PC-3 (cell line): ENCODE results near the gene STAT2. TPM values are rescaled to one million over a fixed set of nuclear protein-coding genes. Genes with fewer than 3 reads are reported as not detected.

Experiments
- ATAC-seq: fragments of 200-7000 bp; cut with Tn5 transposase; 2 replicates; pipeline ENCODE4 v1.9.1; 2020; ENCODE audit warnings: mild to moderate bottlenecking, moderate library complexity
- BruUV-seq: library from RNA; stranded (reverse); fragments of 400-500 nt; replicated peaks from 2 replicates; lab custom pipeline; 2021; lab: Mats Ljungman, UMichigan
- CTCF ChIA-PET: fragments of 300-600 bp; sonication (Branson Sonifier 250); formaldehyde crosslinking; loops from one replicate; lab custom pipeline; 2022; ENCODE audit warnings: antibody characterized with exemption; lab: Charles Lee
- POLR2A ChIA-PET: fragments of 300-600 bp; sonication (Branson Sonifier 250); formaldehyde crosslinking; loops from one replicate; lab custom pipeline; 2022; ENCODE audit warnings: antibody characterized with exemption; ENCODE audit not compliant: unreplicated experiment; lab: Charles Lee
- DNase-seq: peaks from one replicate; pipeline ENCODE4 v3.0.0-alpha.2; 2015
- H2AFZ ChIP-seq: fragments of 300-600 bp; sonication (generic); 2 replicates; pipeline ENCODE4 v1.6.0; 2016; ENCODE audit warnings: antibody characterized with exemption, low read length
- H3F3A ChIP-seq: fragments of 300-600 bp; sonication (generic); one replicate; pipeline ENCODE4 v1.6.0; 2017; ENCODE audit warnings: antibody characterized with exemption, low read length, control low read depth, mild to moderate bottlenecking; ENCODE audit not compliant: unreplicated experiment
- H3K27ac ChIP-seq: fragments of 300-600 bp; sonication (generic); 2 replicates; pipeline ENCODE4 v1.5.1; 2016; ENCODE audit warnings: mild to moderate bottlenecking, low read length
- H3K27me3 ChIP-seq: fragments of 300-600 bp; sonication (generic); 2 replicates; pipeline ENCODE4 v1.6.1; 2016; ENCODE audit warnings: low read length, mixed read lengths
- H3K36me3 ChIP-seq: fragments of 300-600 bp; sonication (generic); 2 replicates; pipeline ENCODE4 v1.6.1; 2016; ENCODE audit warnings: low read depth, mixed run types, low read length, mixed read lengths
- H3K4me1 ChIP-seq: fragments of 300-600 bp; sonication (generic); 2 replicates; pipeline ENCODE4 v1.5.1; 2016; ENCODE audit warnings: low read length; ENCODE audit not compliant: insufficient read depth
- H3K4me2 ChIP-seq: fragments of 300-600 bp; sonication (generic); 2 replicates; pipeline ENCODE4 v1.6.0; 2016; ENCODE audit warnings: low read length
- H3K4me3 ChIP-seq: fragments of 300-600 bp; sonication (generic); 2 replicates; pipeline ENCODE4 v1.5.1; 2016; ENCODE audit warnings: mild to moderate bottlenecking, low read length, mixed read lengths
- H3K79me2 ChIP-seq: fragments of 300-600 bp; sonication (generic); 2 replicates; pipeline ENCODE4 v1.6.1; 2017; ENCODE audit warnings: low read length, mixed read lengths
- H3K9ac ChIP-seq: fragments of 300-600 bp; sonication (generic); 2 replicates; pipeline ENCODE4 v1.6.0; 2016; ENCODE audit warnings: mild to moderate bottlenecking, low read length
- H3K9me2 ChIP-seq: fragments of 300-600 bp; sonication (generic); replicated peaks from 2 replicates; pipeline ENCODE4 v1.6.1; 2016; ENCODE audit warnings: mixed run types, low read length, mixed read lengths
- H3K9me3 ChIP-seq: fragments of 300-600 bp; sonication (generic); 2 replicates; pipeline ENCODE4 v1.6.1; 2016; ENCODE audit warnings: low read length, mixed read lengths
- H4K20me1 ChIP-seq: fragments of 300-600 bp; sonication (generic); 2 replicates; pipeline ENCODE4 v1.6.1; 2016; ENCODE audit warnings: low read length, mixed read lengths
- CTCF ChIP-seq: fragments of 300-600 bp; sonication (generic); conservative IDR thresholded peaks from 2 replicates; pipeline ENCODE4 v1.5.1; 2017; ENCODE audit warnings: antibody characterized with exemption, low read depth, mild to moderate bottlenecking, low read length
- EZH2 ChIP-seq: fragments of 300-600 bp; sonication (generic); IDR thresholded peaks from one replicate; pipeline ENCODE4 v1.6.1; 2017; ENCODE audit warnings: antibody characterized with exemption, mild to moderate bottlenecking, low read length; ENCODE audit not compliant: unreplicated experiment
- EZH2phosphoT487 ChIP-seq: fragments of 300-600 bp; sonication (generic); IDR thresholded peaks from 2 replicates; pipeline ENCODE4 v1.6.1; 2018; ENCODE audit warnings: mild to moderate bottlenecking, antibody characterized with exemption, low read length, borderline replicate concordance
- intact Hi-C: fragments of 100-400 bp; cut with micrococcal nuclease; formaldehyde crosslinking; loops from 2 replicates; pipeline ENCODE4 v1.9.0; 2023
- total RNA-seq: library from RNA; depleted of rRNA; stranded (reverse); fragments of >200 nt; gene quantifications from 2 replicates; pipeline ENCODE4 v1.2.3, GENCODE V29; 2014

STAT2 gene
- total RNA-seq, 1 experiment from 2014 or later = 68.8 TPM

GRCh38 chr12:56341616-56342015, 18.3 kb downstream of the STAT2 start:
- H3K27me3 ChIP-seq = no peaks in the 10 kb centered on the region
- H3K27ac ChIP-seq = no peak overlapping the region
- no peaks in the 10 kb centered on the region for H4K20me1 ChIP-seq
- ChIA-PET POLR2A (no interaction called here), CTCF (no interaction called here)
- intact Hi-C loops = no loop called here
- BruUV-seq = no TSS peak
- H3K9ac ChIP-seq = no peak overlapping the region
- H3K4me1 ChIP-seq = peaks cover 22% of the 10 kb centered on the region
- TF ChIP-seq EZH2phosphoT487 = no peak
- TF ChIP-seq CTCF = no peak
- TF ChIP-seq EZH2 = no peak
- no peak overlapping the region for H2AFZ ChIP-seq
- no peaks in the 10 kb centered on the region for H3K9me3 ChIP-seq
- no peak overlapping the region for H3K4me2 ChIP-seq
- H3K36me3 ChIP-seq = peaks cover 15% of the 10 kb centered on the region; the same call in 1 of the 2 replicates
- H3K9me2 ChIP-seq = no peaks in the 10 kb centered on the region
- ATAC-seq (no peak), DNase-seq (no peak)
- H3F3A ChIP-seq = no peaks in the 10 kb centered on the region
- no peak overlapping the region for H3K4me3 ChIP-seq
- H3K79me2 ChIP-seq = no peaks in the 10 kb centered on the region

DNA sequence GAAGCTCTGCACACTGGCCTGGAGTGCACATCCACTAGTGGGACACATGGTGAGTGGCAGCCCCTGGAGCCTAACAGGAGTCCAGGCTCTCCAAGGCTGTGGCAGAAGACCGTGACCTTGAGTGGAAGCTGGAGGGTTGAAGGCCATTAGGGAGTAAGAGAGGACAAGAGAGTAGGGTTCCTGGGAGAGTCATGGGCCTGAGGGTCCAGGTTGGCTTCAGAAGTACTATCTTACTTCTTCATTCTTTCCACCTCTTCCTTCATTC, 20.8 kb downstream of the STAT2 start:
- DNase-seq = no peak
- Histone ChIP-seq H3K4me1 (peaks cover 28% of the 10 kb centered on the region), H3K9me2 (no peaks in the 10 kb centered on the region), H3K27me3 (no peaks in the 10 kb centered on the region), H3K9me3 (no peaks in the 10 kb centered on the region), H2AFZ (peak overlapping the region; percentile 32), H3K79me2 (no peaks in the 10 kb centered on the region), H3F3A (no peaks in the 10 kb centered on the region), H3K27ac (peak overlapping the region; percentile 81), H3K9ac (peak overlapping the region; percentile 17), H3K4me2 (peak overlapping the region; percentile 62), H3K36me3 (peaks cover 6% of the 10 kb centered on the region; the same call in 1 of the 2 replicates), H3K4me3 (peak overlapping the region; percentile 17; the same call in 1 of the 2 replicates), H4K20me1 (no peaks in the 10 kb centered on the region)
- TF ChIP-seq EZH2 (no peak), EZH2phosphoT487 (no peak), CTCF (no peak)
- ChIA-PET CTCF (no interaction called here), POLR2A (interaction anchor here (0.9 kb wide), 1 partner anchor 21 kb away, joined by 3 read pairs; the partner anchor contains the start of gene STAT2)
- intact Hi-C loops = no loop called here
- no peak for ATAC-seq
- BruUV-seq = no TSS peak

DNA sequence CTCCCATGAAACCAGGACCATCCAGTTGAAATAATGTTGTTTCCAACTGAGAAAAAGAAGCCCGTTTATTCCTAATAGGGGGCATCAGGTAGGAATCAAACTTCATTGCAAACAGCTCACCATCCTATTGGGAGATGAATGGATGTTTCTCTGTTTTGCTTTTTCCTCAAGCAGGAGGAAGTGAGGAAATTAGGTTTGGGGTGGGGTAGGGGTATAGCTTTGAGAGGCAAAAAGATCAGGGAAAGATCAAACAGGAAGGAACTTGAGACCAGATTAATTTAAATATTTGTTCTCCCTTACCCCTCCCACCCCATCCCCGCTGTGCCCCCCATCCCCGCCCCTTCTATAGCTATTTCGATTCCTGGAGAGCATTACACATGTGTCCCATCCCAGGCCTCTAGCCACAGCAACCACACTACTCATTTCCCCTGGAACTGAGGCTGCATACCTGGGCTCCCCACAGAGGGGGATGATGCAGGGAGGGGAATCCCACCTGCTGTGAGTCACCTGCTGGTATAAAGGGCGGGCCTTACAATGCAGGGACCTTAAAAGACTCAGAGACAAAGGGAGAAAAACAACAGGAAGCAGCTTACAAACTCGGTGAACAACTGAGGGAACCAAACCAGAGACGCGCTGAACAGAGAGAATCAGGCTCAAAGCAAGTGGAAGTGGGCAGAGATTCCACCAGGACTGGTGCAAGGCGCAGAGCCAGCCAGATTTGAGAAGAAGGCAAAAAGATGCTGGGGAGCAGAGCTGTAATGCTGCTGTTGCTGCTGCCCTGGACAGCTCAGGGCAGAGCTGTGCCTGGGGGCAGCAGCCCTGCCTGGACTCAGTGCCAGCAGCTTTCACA, 21.4 kb downstream of the STAT2 start, which contains the start of gene IL23A:
Gene IL23A (plus strand): TSS at position 577 of the 850 bp plus-strand sequence. CDS start 161 bp downstream, at position 738.
- ChIA-PET POLR2A (interaction anchor here (0.9 kb wide), 1 partner anchor 22 kb away, joined by 3 read pairs; the partner anchor contains the start of gene STAT2), CTCF (interaction anchor here (0.5 kb wide), 1 partner anchor 118 kb away, joined by 3 read pairs; no protein-coding TSS in a partner anchor)
- TF ChIP-seq CTCF (no peak), EZH2phosphoT487 (no peak), EZH2 (no peak)
- H3K27me3 ChIP-seq = no peaks in the 10 kb centered on the region
- H3K79me2 ChIP-seq = no peaks in the 10 kb centered on the region
- H2AFZ ChIP-seq = peak within 1 kb of the TSS; percentile 32
- peaks cover 30% of the 10 kb centered on the region for H3K4me1 ChIP-seq
- DNase-seq (peak; percentile 88), ATAC-seq (peak; percentile 27)
- H3K9me2 ChIP-seq = no peaks in the 10 kb centered on the region
- H4K20me1 ChIP-seq = no peaks in the 10 kb centered on the region
- H3K4me3 ChIP-seq = peak within 1 kb of the TSS; percentile 17; the same call in 1 of the 2 replicates
- peak within 1 kb of the TSS; percentile 17 for H3K9ac ChIP-seq
- peak within 1 kb of the TSS; percentile 81 for H3K27ac ChIP-seq
- H3K36me3 ChIP-seq = peaks cover 6% of the 10 kb centered on the region; the same call in 1 of the 2 replicates
- BruUV-seq = no TSS peak
- H3K9me3 ChIP-seq = no peaks in the 10 kb centered on the region
- H3K4me2 ChIP-seq = peak within 1 kb of the TSS; percentile 62
- intact Hi-C loops = no loop called here
- H3F3A ChIP-seq = no peaks in the 10 kb centered on the region
